AG08396 (cell line): ENCODE measurements around the gene RBP5.
"Not testable (repeated sequence)": the region's sequence is repeated elsewhere in the genome, so short reads cannot be mapped to it uniquely, and the experiment has no call there.

Experiments
- DNase-seq: peaks from one replicate; pipeline ENCODE4 v3.0.0; 2012; ENCODE audit warnings: low spot score, mixed read lengths

The RBP5 gene

GRCh38 chr12:7122811-7123769 lies 5.6 kb downstream of the RBP5 start:
- DNase-seq: no peak

- no peak for DNase-seq
These were observed 7.4 kb downstream of the RBP5 start for GRCh38 chr12:7121324-7121723.

- no peak for DNase-seq
These were observed 8.5 kb downstream of the RBP5 start for GRCh38 chr12:7120166-7120565.

GRCh38 chr12:7118881-7119280 lies 9.8 kb downstream of the RBP5 start:
- no peak for DNase-seq

- no peak for DNase-seq
These were observed 11.0 kb downstream of the RBP5 start for GRCh38 chr12:7117670-7118069.

- DNase-seq: no peak
These were observed 11.8 kb downstream of the RBP5 start for GRCh38 chr12:7116916-7117315.

- no peak for DNase-seq
These were observed 12.5 kb downstream of the RBP5 start for GRCh38 chr12:7116196-7116595.

GRCh38 chr12:7114851-7115250 lies 13.8 kb downstream of the RBP5 start:
- no peak for DNase-seq

- DNase-seq: no peak
These were observed 14.7 kb downstream of the RBP5 start for GRCh38 chr12:7114008-7114407.

- peak; percentile 73 for DNase-seq
These were observed 15.3 kb downstream of the RBP5 start for GRCh38 chr12:7113389-7113871.

- no peak for DNase-seq
These were observed 16.6 kb downstream of the RBP5 start for GRCh38 chr12:7112041-7112440.

GRCh38 chr12:7110661-7111060 lies 18.0 kb downstream of the RBP5 start:
- no peak for DNase-seq

GRCh38 chr12:7109572-7109920 lies 19.1 kb downstream of the RBP5 start:
- no peak for DNase-seq

- DNase-seq: peak; percentile 81
These were observed 19.7 kb downstream of the RBP5 start, which contains the start of gene C1RL for GRCh38 chr12:7108796-7109571. Gene C1RL (minus strand): TSS chr12:7109214. CDS start chr12:7109180, 34 bp downstream.

GRCh38 chr12:7108003-7108795 lies 20.5 kb downstream of the RBP5 start:
- DNase-seq: peak; percentile 75

GRCh38 chr12:7107636-7108002 lies 21.1 kb downstream of the RBP5 start:
- no peak for DNase-seq

- DNase-seq: not testable (repeated sequence)
These were observed 21.5 kb downstream of the RBP5 start for GRCh38 chr12:7107181-7107580.

- DNase-seq: no peak
These were observed 22.6 kb downstream of the RBP5 start for GRCh38 chr12:7106082-7106481.

GRCh38 chr12:7103837-7104584 lies 24.7 kb downstream of the RBP5 start:
- no peak for DNase-seq

GRCh38 chr12:7102582-7102981 lies 26.1 kb downstream of the RBP5 start:
- DNase-seq: no peak

- DNase-seq: no peak
These were observed 27.0 kb downstream of the RBP5 start for GRCh38 chr12:7101694-7102131.
